WTC11 (cell line): ENCODE results near the gene ILKAP. TPM values are rescaled to one million over a fixed set of nuclear protein-coding genes. Genes with fewer than 3 reads are reported as not detected.

Experiments used
- ATAC-seq: fragments of 200-7000 bp; cut with Tn5 transposase; 2 replicates; pipeline ENCODE4 v1.10.0; 2021; ENCODE audit warnings: mild to moderate bottlenecking, moderate library complexity
- CTCF ChIA-PET: fragments of 300-600 bp; sonication (Branson Sonifier 250); formaldehyde crosslinking; loops from one replicate; lab custom pipeline; 2021; ENCODE audit warnings: antibody characterized with exemption; lab: Charles Lee
- POLR2A ChIA-PET: fragments of 350-600 bp; sonication (Branson Sonifier 250); formaldehyde crosslinking; loops from one replicate; lab custom pipeline; 2021; ENCODE audit warnings: antibody characterized with exemption; lab: Charles Lee
- DNase-seq: peaks from one replicate; pipeline ENCODE4 v3.0.0; 2021; ENCODE audit warnings: low spot score
- H3K27ac Mint-ChIP-seq: 2 replicates; pipeline ENCODE4 v1.8.0; 2021; ENCODE audit warnings: mixed read lengths
- H3K27me3 Mint-ChIP-seq: 2 replicates; pipeline ENCODE4 v1.8.0; 2021; ENCODE audit warnings: low read depth, mild to moderate bottlenecking, moderate library complexity, mixed read lengths
- H3K36me3 Mint-ChIP-seq: 2 replicates; pipeline ENCODE4 v1.8.0; 2021; ENCODE audit warnings: mixed read lengths
- H3K4me1 Mint-ChIP-seq: 2 replicates; pipeline ENCODE4 v1.8.0; 2022; ENCODE audit warnings: mixed read lengths
- H3K4me3 Mint-ChIP-seq: 2 replicates; pipeline ENCODE4 v1.8.0; 2021; ENCODE audit warnings: mild to moderate bottlenecking, moderate library complexity, mixed read lengths
- H3K9me3 Mint-ChIP-seq: 2 replicates; pipeline ENCODE4 v1.8.0; 2021; ENCODE audit warnings: mixed read lengths
- CREB1 ChIP-seq: sonication (generic); formaldehyde crosslinking; IDR thresholded peaks from 2 replicates; pipeline ENCODE4 v1.8.0; 2023; ENCODE audit warnings: mild to moderate bottlenecking, missing genetic modification reagents
- CREM ChIP-seq: sonication (generic); formaldehyde crosslinking; IDR thresholded peaks from 2 replicates; pipeline ENCODE4 v1.8.1; 2022; ENCODE audit warnings: mild to moderate bottlenecking, missing genetic modification reagents, moderate library complexity
- FOXJ3 ChIP-seq: sonication (generic); formaldehyde crosslinking; IDR thresholded peaks from 2 replicates; pipeline ENCODE4 v1.9.0; 2021; ENCODE audit warnings: missing genetic modification reagents, mild to moderate bottlenecking, borderline replicate concordance
- GRHL2 ChIP-seq: fragments of 250-450 bp; sonication (Bioruptor Pico); IDR thresholded peaks from 2 replicates; pipeline ENCODE4 v1.8.0; 2022; ENCODE audit warnings: mild to moderate bottlenecking, moderate library complexity; ENCODE audit not compliant: insufficient replicate concordance, severe bottlenecking
- JUN ChIP-seq: sonication (generic); formaldehyde crosslinking; IDR thresholded peaks from 2 replicates; pipeline ENCODE4 v1.8.0; 2023; ENCODE audit warnings: mild to moderate bottlenecking, missing genetic modification reagents
- NFATC4 ChIP-seq: fragments of 250-450 bp; sonication (Bioruptor Pico); IDR thresholded peaks from 2 replicates; pipeline ENCODE4 v1.9.0; 2021; ENCODE audit warnings: mild to moderate bottlenecking
- NFE2L1 ChIP-seq: sonication (generic); formaldehyde crosslinking; IDR thresholded peaks from 2 replicates; pipeline ENCODE4 v1.8.1; 2023; ENCODE audit warnings: missing genetic modification reagents
- NR1H2 ChIP-seq: sonication (generic); formaldehyde crosslinking; IDR thresholded peaks from 2 replicates; pipeline ENCODE4 v1.9.0; 2021; ENCODE audit warnings: mild to moderate bottlenecking, moderate library complexity, missing genetic modification reagents
- OVOL2 ChIP-seq: fragments of 250-450 bp; sonication (Bioruptor Pico); IDR thresholded peaks from 2 replicates; pipeline ENCODE4 v1.9.0; 2021; ENCODE audit warnings: mild to moderate bottlenecking, borderline replicate concordance
- RORB ChIP-seq: fragments of 250-450 bp; sonication (Bioruptor Pico); IDR thresholded peaks from 2 replicates; pipeline ENCODE4 v1.9.0; 2021; ENCODE audit warnings: mild to moderate bottlenecking
- SMAD3 ChIP-seq: sonication (generic); formaldehyde crosslinking; IDR thresholded peaks from 2 replicates; pipeline ENCODE4 v1.8.0; 2022; ENCODE audit warnings: missing genetic modification reagents, mild to moderate bottlenecking, borderline replicate concordance
- ZNF121 ChIP-seq: sonication (generic); formaldehyde crosslinking; IDR thresholded peaks from 2 replicates; pipeline ENCODE4 v1.8.0; 2023; ENCODE audit warnings: missing genetic modification reagents
- total RNA-seq: library from RNA; stranded (reverse); gene quantifications from 3 replicates; pipeline ENCODE4 v1.2.3, GENCODE V29; 2021
- TF ChIP-seq, protein P1 (sequence below): sonication (generic); formaldehyde crosslinking; IDR thresholded peaks from 2 replicates; pipeline ENCODE4 v1.8.0; 2023; ENCODE audit warnings: missing genetic modification reagents, mild to moderate bottlenecking, borderline replicate concordance
- TF ChIP-seq, protein P2 (sequence below): fragments of 250-450 bp; sonication (Bioruptor Pico); IDR thresholded peaks from 2 replicates; pipeline ENCODE4 v1.9.0; 2021; ENCODE audit warnings: mild to moderate bottlenecking
- TF ChIP-seq, protein P3 (sequence below): sonication (generic); formaldehyde crosslinking; IDR thresholded peaks from 2 replicates; pipeline ENCODE4 v1.8.1; 2023; ENCODE audit warnings: mild to moderate bottlenecking, missing genetic modification reagents
- TF ChIP-seq, protein P4 (sequence below): sonication (generic); formaldehyde crosslinking; conservative IDR thresholded peaks from 2 replicates; pipeline ENCODE4 v1.8.1; 2023; ENCODE audit warnings: mild to moderate bottlenecking, low read depth, missing genetic modification reagents, moderate library complexity
- TF ChIP-seq, protein P5 (sequence below): sonication (generic); formaldehyde crosslinking; IDR thresholded peaks from 2 replicates; pipeline ENCODE4 v1.8.1; 2022; ENCODE audit warnings: low read depth, missing genetic modification reagents, borderline replicate concordance

The ILKAP gene
- total RNA-seq, 1 experiment from 2014 or later: 32.7 TPM

DNA sequence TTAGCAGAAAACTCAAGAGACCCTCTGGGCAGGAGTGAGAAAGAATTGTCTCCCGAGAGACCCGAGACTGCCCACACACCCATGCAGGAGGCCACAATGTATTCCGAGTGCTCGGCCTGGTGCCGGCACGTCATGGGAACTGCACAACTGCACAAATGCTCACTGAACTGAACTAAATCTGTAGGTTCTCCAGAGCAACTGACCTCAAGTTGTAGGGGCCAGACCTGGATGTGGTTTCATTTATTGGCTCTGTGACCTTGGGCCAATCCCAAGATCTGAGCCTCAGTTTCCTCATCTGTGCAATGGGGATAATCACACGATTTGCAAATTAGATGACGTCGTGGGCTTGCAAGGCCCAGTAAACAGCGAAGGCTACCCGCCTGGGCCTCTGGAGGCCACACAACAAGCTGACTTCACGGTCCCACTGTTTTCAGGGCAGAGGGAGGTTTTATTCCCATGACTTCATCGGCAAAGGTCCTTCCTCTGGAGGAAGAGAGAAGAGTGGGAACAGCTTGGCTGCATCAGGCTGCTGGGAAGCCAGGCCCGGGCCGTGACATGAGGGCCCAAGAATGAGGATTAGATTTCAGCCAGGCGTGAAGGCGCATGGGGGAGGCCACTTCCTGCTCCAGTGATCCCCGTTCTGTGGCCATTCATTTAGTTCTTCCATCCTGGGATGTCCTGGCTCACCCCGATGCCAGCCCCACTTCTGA lies 48.3 kb downstream of the ILKAP start:
- no peak for TF ChIP-seq OVOL2 (CRISPR knock-in tag)
- TF ChIP-seq, protein P1, sequence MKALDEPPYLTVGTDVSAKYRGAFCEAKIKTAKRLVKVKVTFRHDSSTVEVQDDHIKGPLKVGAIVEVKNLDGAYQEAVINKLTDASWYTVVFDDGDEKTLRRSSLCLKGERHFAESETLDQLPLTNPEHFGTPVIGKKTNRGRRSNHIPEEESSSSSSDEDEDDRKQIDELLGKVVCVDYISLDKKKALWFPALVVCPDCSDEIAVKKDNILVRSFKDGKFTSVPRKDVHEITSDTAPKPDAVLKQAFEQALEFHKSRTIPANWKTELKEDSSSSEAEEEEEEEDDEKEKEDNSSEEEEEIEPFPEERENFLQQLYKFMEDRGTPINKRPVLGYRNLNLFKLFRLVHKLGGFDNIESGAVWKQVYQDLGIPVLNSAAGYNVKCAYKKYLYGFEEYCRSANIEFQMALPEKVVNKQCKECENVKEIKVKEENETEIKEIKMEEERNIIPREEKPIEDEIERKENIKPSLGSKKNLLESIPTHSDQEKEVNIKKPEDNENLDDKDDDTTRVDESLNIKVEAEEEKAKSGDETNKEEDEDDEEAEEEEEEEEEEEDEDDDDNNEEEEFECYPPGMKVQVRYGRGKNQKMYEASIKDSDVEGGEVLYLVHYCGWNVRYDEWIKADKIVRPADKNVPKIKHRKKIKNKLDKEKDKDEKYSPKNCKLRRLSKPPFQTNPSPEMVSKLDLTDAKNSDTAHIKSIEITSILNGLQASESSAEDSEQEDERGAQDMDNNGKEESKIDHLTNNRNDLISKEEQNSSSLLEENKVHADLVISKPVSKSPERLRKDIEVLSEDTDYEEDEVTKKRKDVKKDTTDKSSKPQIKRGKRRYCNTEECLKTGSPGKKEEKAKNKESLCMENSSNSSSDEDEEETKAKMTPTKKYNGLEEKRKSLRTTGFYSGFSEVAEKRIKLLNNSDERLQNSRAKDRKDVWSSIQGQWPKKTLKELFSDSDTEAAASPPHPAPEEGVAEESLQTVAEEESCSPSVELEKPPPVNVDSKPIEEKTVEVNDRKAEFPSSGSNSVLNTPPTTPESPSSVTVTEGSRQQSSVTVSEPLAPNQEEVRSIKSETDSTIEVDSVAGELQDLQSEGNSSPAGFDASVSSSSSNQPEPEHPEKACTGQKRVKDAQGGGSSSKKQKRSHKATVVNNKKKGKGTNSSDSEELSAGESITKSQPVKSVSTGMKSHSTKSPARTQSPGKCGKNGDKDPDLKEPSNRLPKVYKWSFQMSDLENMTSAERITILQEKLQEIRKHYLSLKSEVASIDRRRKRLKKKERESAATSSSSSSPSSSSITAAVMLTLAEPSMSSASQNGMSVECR: no peak
- TF ChIP-seq CREB1: no peak
- TF ChIP-seq SMAD3 (CRISPR knock-in tag): no peak
- no peak for TF ChIP-seq CREM (CRISPR knock-in tag)
- no peak for TF ChIP-seq JUN (CRISPR knock-in tag)
- TF ChIP-seq FOXJ3 (CRISPR knock-in tag): no peak
- TF ChIP-seq ZNF121: no peak
- no peak for TF ChIP-seq GRHL2 (CRISPR knock-in tag)
- TF ChIP-seq, protein P2, sequence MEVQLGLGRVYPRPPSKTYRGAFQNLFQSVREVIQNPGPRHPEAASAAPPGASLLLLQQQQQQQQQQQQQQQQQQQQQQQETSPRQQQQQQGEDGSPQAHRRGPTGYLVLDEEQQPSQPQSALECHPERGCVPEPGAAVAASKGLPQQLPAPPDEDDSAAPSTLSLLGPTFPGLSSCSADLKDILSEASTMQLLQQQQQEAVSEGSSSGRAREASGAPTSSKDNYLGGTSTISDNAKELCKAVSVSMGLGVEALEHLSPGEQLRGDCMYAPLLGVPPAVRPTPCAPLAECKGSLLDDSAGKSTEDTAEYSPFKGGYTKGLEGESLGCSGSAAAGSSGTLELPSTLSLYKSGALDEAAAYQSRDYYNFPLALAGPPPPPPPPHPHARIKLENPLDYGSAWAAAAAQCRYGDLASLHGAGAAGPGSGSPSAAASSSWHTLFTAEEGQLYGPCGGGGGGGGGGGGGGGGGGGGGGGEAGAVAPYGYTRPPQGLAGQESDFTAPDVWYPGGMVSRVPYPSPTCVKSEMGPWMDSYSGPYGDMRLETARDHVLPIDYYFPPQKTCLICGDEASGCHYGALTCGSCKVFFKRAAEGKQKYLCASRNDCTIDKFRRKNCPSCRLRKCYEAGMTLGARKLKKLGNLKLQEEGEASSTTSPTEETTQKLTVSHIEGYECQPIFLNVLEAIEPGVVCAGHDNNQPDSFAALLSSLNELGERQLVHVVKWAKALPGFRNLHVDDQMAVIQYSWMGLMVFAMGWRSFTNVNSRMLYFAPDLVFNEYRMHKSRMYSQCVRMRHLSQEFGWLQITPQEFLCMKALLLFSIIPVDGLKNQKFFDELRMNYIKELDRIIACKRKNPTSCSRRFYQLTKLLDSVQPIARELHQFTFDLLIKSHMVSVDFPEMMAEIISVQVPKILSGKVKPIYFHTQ (CRISPR knock-in tag): no peak
- TF ChIP-seq, protein P3, sequence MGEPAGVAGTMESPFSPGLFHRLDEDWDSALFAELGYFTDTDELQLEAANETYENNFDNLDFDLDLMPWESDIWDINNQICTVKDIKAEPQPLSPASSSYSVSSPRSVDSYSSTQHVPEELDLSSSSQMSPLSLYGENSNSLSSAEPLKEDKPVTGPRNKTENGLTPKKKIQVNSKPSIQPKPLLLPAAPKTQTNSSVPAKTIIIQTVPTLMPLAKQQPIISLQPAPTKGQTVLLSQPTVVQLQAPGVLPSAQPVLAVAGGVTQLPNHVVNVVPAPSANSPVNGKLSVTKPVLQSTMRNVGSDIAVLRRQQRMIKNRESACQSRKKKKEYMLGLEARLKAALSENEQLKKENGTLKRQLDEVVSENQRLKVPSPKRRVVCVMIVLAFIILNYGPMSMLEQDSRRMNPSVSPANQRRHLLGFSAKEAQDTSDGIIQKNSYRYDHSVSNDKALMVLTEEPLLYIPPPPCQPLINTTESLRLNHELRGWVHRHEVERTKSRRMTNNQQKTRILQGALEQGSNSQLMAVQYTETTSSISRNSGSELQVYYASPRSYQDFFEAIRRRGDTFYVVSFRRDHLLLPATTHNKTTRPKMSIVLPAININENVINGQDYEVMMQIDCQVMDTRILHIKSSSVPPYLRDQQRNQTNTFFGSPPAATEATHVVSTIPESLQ: no peak
- no peak for TF ChIP-seq NFE2L1 (CRISPR knock-in tag)
- TF ChIP-seq, protein P4, sequence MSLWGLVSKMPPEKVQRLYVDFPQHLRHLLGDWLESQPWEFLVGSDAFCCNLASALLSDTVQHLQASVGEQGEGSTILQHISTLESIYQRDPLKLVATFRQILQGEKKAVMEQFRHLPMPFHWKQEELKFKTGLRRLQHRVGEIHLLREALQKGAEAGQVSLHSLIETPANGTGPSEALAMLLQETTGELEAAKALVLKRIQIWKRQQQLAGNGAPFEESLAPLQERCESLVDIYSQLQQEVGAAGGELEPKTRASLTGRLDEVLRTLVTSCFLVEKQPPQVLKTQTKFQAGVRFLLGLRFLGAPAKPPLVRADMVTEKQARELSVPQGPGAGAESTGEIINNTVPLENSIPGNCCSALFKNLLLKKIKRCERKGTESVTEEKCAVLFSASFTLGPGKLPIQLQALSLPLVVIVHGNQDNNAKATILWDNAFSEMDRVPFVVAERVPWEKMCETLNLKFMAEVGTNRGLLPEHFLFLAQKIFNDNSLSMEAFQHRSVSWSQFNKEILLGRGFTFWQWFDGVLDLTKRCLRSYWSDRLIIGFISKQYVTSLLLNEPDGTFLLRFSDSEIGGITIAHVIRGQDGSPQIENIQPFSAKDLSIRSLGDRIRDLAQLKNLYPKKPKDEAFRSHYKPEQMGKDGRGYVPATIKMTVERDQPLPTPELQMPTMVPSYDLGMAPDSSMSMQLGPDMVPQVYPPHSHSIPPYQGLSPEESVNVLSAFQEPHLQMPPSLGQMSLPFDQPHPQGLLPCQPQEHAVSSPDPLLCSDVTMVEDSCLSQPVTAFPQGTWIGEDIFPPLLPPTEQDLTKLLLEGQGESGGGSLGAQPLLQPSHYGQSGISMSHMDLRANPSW (CRISPR knock-in tag): no peak
- no peak for TF ChIP-seq RORB (CRISPR knock-in tag)
- TF ChIP-seq, protein P5, sequence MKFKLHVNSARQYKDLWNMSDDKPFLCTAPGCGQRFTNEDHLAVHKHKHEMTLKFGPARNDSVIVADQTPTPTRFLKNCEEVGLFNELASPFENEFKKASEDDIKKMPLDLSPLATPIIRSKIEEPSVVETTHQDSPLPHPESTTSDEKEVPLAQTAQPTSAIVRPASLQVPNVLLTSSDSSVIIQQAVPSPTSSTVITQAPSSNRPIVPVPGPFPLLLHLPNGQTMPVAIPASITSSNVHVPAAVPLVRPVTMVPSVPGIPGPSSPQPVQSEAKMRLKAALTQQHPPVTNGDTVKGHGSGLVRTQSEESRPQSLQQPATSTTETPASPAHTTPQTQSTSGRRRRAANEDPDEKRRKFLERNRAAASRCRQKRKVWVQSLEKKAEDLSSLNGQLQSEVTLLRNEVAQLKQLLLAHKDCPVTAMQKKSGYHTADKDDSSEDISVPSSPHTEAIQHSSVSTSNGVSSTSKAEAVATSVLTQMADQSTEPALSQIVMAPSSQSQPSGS: no peak
- TF ChIP-seq NR1H2 (CRISPR knock-in tag): no peak
- no peak for TF ChIP-seq NFATC4 (CRISPR knock-in tag)
- no peak for ATAC-seq
- H3K4me1 Mint-ChIP-seq: peaks cover 15% of the 10 kb centered on the region
- H3K36me3 Mint-ChIP-seq: no peaks in the 10 kb centered on the region
- H3K9me3 Mint-ChIP-seq: peaks cover 8% of the 10 kb centered on the region
- H3K4me3 Mint-ChIP-seq: no peak overlapping the region
- POLR2A ChIA-PET: no interaction called here
- no peak overlapping the region for H3K27ac Mint-ChIP-seq
- no peak for DNase-seq
- CTCF ChIA-PET: interaction anchor here (1.4 kb wide), 1 partner anchor 28 kb away, joined by 3 read pairs; no protein-coding TSS in a partner anchor
- peaks cover 19% of the 10 kb centered on the region for H3K27me3 Mint-ChIP-seq
